H9 (cell line): ENCODE data around the gene ADSL. TPM values are rescaled to one million over a fixed set of nuclear protein-coding genes. Genes with fewer than 3 reads are reported as not detected.

Source experiments
- DNase-seq: peaks from one replicate; pipeline ENCODE4 v3.0.0-alpha.2; 2017
- H2AFZ ChIP-seq: one replicate; pipeline ENCODE4 v1.6.1; 2013; ENCODE audit warnings: mild to moderate bottlenecking, low read length, control low read depth, moderate library complexity
- H2AK5ac ChIP-seq: 2 replicates; pipeline ENCODE4 v1.6.1; 2013; ENCODE audit warnings: low read length, control low read depth, mixed read lengths; ENCODE audit not compliant: insufficient read length
- H2BK120ac ChIP-seq: one replicate; pipeline ENCODE4 v1.6.1; 2013; ENCODE audit warnings: low read depth, mild to moderate bottlenecking, low read length, control low read depth, inconsistent platforms; ENCODE audit not compliant: poor library complexity, severe bottlenecking
- H2BK12ac ChIP-seq: 2 replicates; pipeline ENCODE4 v1.6.1; 2013; ENCODE audit warnings: low read length, control low read depth, mixed read lengths, low read depth; ENCODE audit not compliant: insufficient read length
- H2BK15ac ChIP-seq: 2 replicates; pipeline ENCODE4 v1.6.1; 2013; ENCODE audit warnings: low read depth, low read length, control low read depth
- H2BK20ac ChIP-seq: one replicate; pipeline ENCODE4 v1.6.1; 2013; ENCODE audit warnings: low read depth, mild to moderate bottlenecking, low read length, control low read depth, inconsistent platforms; ENCODE audit not compliant: poor library complexity, severe bottlenecking
- H2BK5ac ChIP-seq: 2 replicates; pipeline ENCODE4 v1.6.1; 2013; ENCODE audit warnings: low read length, control low read depth, mixed read lengths; ENCODE audit not compliant: insufficient read length
- H3K14ac ChIP-seq: 2 replicates; pipeline ENCODE4 v1.6.1; 2013; ENCODE audit warnings: low read length, control low read depth; ENCODE audit not compliant: insufficient read depth
- H3K18ac ChIP-seq: 2 replicates; pipeline ENCODE4 v1.6.1; 2013; ENCODE audit warnings: low read depth, mild to moderate bottlenecking, mixed read lengths, low read length, control low read depth; ENCODE audit not compliant: insufficient read length
- H3K23ac ChIP-seq: 2 replicates; pipeline ENCODE4 v1.6.1; 2013; ENCODE audit warnings: low read length, control low read depth, mixed read lengths, low read depth; ENCODE audit not compliant: insufficient read length
- H3K23me2 ChIP-seq: 2 replicates; pipeline ENCODE4 v1.6.1; 2013; ENCODE audit warnings: low read depth, mild to moderate bottlenecking, mixed read lengths, low read length, control low read depth; ENCODE audit not compliant: insufficient read length, poor library complexity, severe bottlenecking
- H3K27ac ChIP-seq: 2 replicates; pipeline ENCODE4 v1.5.1; 2013; ENCODE audit warnings: low read length, control low read depth, mixed read lengths, low read depth; ENCODE audit not compliant: insufficient read length
- H3K27me3 ChIP-seq: 2 replicates; pipeline ENCODE4 v1.6.1; 2013; ENCODE audit warnings: low read length, control low read depth, inconsistent platforms; ENCODE audit not compliant: insufficient read depth
- H3K4ac ChIP-seq: 2 replicates; pipeline ENCODE4 v1.6.1; 2013; ENCODE audit warnings: low read depth, mild to moderate bottlenecking, control low read depth, inconsistent platforms, low read length, moderate library complexity
- H3K4me1 ChIP-seq: 2 replicates; pipeline ENCODE4 v1.6.1; 2013; ENCODE audit warnings: low read length, control low read depth, inconsistent platforms; ENCODE audit not compliant: insufficient read depth
- H3K4me2 ChIP-seq: 2 replicates; pipeline ENCODE4 v1.6.1; 2013; ENCODE audit warnings: low read length, control low read depth, mixed read lengths; ENCODE audit not compliant: insufficient read length, insufficient read depth
- H3K56ac ChIP-seq: 2 replicates; pipeline ENCODE4 v1.6.1; 2013; ENCODE audit warnings: low read depth, mild to moderate bottlenecking, mixed read lengths, low read length, control low read depth; ENCODE audit not compliant: insufficient read length
- H3K79me1 ChIP-seq: 2 replicates; pipeline ENCODE4 v1.6.1; 2013; ENCODE audit warnings: low read depth, mild to moderate bottlenecking, moderate library complexity, low read length, control low read depth, inconsistent platforms; ENCODE audit not compliant: insufficient read depth, poor library complexity, severe bottlenecking
- H3K79me2 ChIP-seq: 2 replicates; pipeline ENCODE4 v1.6.1; 2013; ENCODE audit warnings: low read length, control low read depth, inconsistent platforms; ENCODE audit not compliant: insufficient read depth
- H3K9ac ChIP-seq: 2 replicates; pipeline ENCODE4 v1.6.1; 2013; ENCODE audit warnings: low read length, control low read depth, mixed read lengths; ENCODE audit not compliant: insufficient read length; ENCODE audit errors: extremely low read depth
- H3K9me3 ChIP-seq: one replicate; pipeline ENCODE4 v1.6.1; 2013; ENCODE audit warnings: low read depth, low read length, inconsistent platforms; ENCODE audit not compliant: control insufficient read depth
- H3T11ph ChIP-seq: one replicate; pipeline ENCODE4 v1.6.1; 2013; ENCODE audit warnings: mild to moderate bottlenecking, low read length, control low read depth, inconsistent platforms
- H4K20me1 ChIP-seq: one replicate; pipeline ENCODE4 v1.6.1; 2013; ENCODE audit not compliant: control insufficient read depth, insufficient read length, insufficient read depth
- H4K5ac ChIP-seq: 2 replicates; pipeline ENCODE4 v1.6.1; 2013; ENCODE audit warnings: low read depth, mild to moderate bottlenecking, mixed read lengths, low read length, control low read depth; ENCODE audit not compliant: insufficient read length
- H4K8ac ChIP-seq: replicated peaks from 2 replicates; pipeline ENCODE4 v1.6.1; 2013; ENCODE audit warnings: low read length, control low read depth, mixed read lengths, low read depth; ENCODE audit not compliant: insufficient read length
- H4K91ac ChIP-seq: 2 replicates; pipeline ENCODE4 v1.6.1; 2013; ENCODE audit warnings: low read depth, mild to moderate bottlenecking, moderate library complexity, mixed read lengths, low read length, control low read depth; ENCODE audit not compliant: insufficient read length
- H3K27ac Mint-ChIP-seq, 3 experiments: 2 replicates in 2 of 3; 3 replicates in 1 of 3; pipeline ENCODE4 v1.8.0; 2020 to 2021; ENCODE audit warnings: mixed read lengths in 3 of 3, mild to moderate bottlenecking in 1 of 3, moderate library complexity in 1 of 3
- H3K27me3 Mint-ChIP-seq: 2 replicates; pipeline ENCODE4 v1.8.0; 2021; ENCODE audit warnings: low read depth, mild to moderate bottlenecking, moderate library complexity, mixed read lengths
- H3K36me3 Mint-ChIP-seq, 3 experiments: 2 replicates in 2 of 3; 3 replicates in 1 of 3; pipeline ENCODE4 v1.8.0; 2020 to 2021; ENCODE audit warnings: low read depth in 3 of 3, mixed read lengths in 3 of 3; ENCODE audit not compliant: insufficient read depth in 1 of 3
- H3K4me1 Mint-ChIP-seq, 2 experiments: 2 replicates each; pipeline ENCODE4 v1.8.0; 2020; ENCODE audit warnings: mixed read lengths in 2 of 2
- H3K4me3 Mint-ChIP-seq, 2 experiments: 2 replicates in 1 of 2; 3 replicates in 1 of 2; pipeline ENCODE4 v1.8.0; 2020 to 2021; ENCODE audit warnings: mild to moderate bottlenecking in 2 of 2, mixed read lengths in 2 of 2, moderate library complexity in 1 of 2
- H3K9me3 Mint-ChIP-seq, 2 experiments: 2 replicates in 1 of 2; 3 replicates in 1 of 2; pipeline ENCODE4 v1.8.0; 2020; ENCODE audit warnings: mild to moderate bottlenecking in 2 of 2, mixed read lengths in 2 of 2, moderate library complexity in 1 of 2
- WGBS: extraction: QIAGEN DNeasy Blood & Tissue Kit; methylation state at CpG from one replicate; pipeline ENCODE4 v1.1.7; 2013; ENCODE audit warnings: missing lambda C conversion rate, low lambda C conversion rate, mixed read lengths; ENCODE audit not compliant: insufficient read length; ENCODE audit errors: extremely low coverage; 5-methylcytosine and 5-hydroxymethylcytosine counted together
- total RNA-seq: library from RNA; stranded (reverse); gene quantifications from 2 replicates; pipeline ENCODE4 v1.2.1, GENCODE V29; 2021
- TF ChIP-seq, protein P1 (sequence below): fragments of 200-600 bp; sonication (generic); conservative IDR thresholded peaks from 3 replicates; pipeline ENCODE4 v1.8.0; 2021; ENCODE audit warnings: antibody characterized with exemption, mild to moderate bottlenecking

Gene ADSL
- total RNA-seq, 1 experiment from 2014 or later: 175 TPM

DNA sequence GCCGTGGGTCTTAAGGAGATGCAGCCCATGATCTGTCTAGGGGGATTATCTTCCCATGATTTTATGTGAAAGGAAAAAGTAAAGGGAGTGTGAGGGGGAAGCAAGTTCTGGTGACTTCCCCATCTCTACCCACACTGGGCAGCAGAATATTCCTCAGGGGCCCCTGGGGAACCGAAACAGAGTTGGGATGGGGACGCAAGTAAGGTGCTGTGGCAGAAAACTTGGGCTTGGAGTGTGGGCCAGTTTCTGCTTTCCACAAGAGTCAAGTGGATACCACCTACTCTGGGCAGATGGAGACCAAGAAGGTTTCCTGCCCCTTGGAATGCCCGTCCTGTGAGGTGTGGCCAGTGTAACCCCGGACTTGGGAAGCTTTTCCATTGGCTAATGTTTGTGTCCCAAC lies 88.4 kb downstream of the ADSL start:
- H2BK120ac ChIP-seq: no peak overlapping the region
- H3K14ac ChIP-seq: no peak overlapping the region
- WGBS: no CpG with 5 or more reads among the region's 5 CpGs
- no peak overlapping the region for H3K4me2 ChIP-seq
- no peaks in the 10 kb centered on the region for H3K79me2 ChIP-seq
- H4K5ac ChIP-seq: no peak overlapping the region
- peaks cover 3 to 12% of the 10 kb centered on the region in 2 experiments; a peak in 2 of 4 replicates for H3K4me1 Mint-ChIP-seq
- no peak overlapping the region for H2AK5ac ChIP-seq
- no peaks in the 10 kb centered on the region for H4K20me1 ChIP-seq
- H3K9ac ChIP-seq: no peak overlapping the region
- no peaks in the 10 kb centered on the region for H3K9me3 Mint-ChIP-seq
- no peak overlapping the region for H4K8ac ChIP-seq
- H2BK5ac ChIP-seq: no peak overlapping the region
- H3K23ac ChIP-seq: no peak overlapping the region
- H3K18ac ChIP-seq: no peak overlapping the region
- no peak for DNase-seq
- H3K36me3 Mint-ChIP-seq: peaks cover 5 to 20% (median 14%) of the 10 kb centered on the region in 3 experiments; a peak in 6 of 7 replicates
- H3K27me3 ChIP-seq: no peaks in the 10 kb centered on the region
- TF ChIP-seq, protein P1, sequence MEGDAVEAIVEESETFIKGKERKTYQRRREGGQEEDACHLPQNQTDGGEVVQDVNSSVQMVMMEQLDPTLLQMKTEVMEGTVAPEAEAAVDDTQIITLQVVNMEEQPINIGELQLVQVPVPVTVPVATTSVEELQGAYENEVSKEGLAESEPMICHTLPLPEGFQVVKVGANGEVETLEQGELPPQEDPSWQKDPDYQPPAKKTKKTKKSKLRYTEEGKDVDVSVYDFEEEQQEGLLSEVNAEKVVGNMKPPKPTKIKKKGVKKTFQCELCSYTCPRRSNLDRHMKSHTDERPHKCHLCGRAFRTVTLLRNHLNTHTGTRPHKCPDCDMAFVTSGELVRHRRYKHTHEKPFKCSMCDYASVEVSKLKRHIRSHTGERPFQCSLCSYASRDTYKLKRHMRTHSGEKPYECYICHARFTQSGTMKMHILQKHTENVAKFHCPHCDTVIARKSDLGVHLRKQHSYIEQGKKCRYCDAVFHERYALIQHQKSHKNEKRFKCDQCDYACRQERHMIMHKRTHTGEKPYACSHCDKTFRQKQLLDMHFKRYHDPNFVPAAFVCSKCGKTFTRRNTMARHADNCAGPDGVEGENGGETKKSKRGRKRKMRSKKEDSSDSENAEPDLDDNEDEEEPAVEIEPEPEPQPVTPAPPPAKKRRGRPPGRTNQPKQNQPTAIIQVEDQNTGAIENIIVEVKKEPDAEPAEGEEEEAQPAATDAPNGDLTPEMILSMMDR: no peak
- no peak overlapping the region for H2BK20ac ChIP-seq
- H3K9me3 ChIP-seq: no peaks in the 10 kb centered on the region
- H3K4ac ChIP-seq: no peak overlapping the region
- no peak overlapping the region for H3K27ac ChIP-seq
- no peak overlapping the region for H4K91ac ChIP-seq
- no peaks in the 10 kb centered on the region for H3K27me3 Mint-ChIP-seq
- H3K4me3 Mint-ChIP-seq: no peak overlapping the region
- H3K27ac Mint-ChIP-seq: no peak overlapping the region
- no peaks in the 10 kb centered on the region for H3K4me1 ChIP-seq
- H2BK12ac ChIP-seq: no peak overlapping the region
- no peaks in the 10 kb centered on the region for H3K23me2 ChIP-seq
- H2BK15ac ChIP-seq: no peak overlapping the region
- H3K79me1 ChIP-seq: no peaks in the 10 kb centered on the region
- no peak overlapping the region for H3T11ph ChIP-seq
- no peak overlapping the region for H2AFZ ChIP-seq
- H3K56ac ChIP-seq: no peak overlapping the region
